Gastroesophageal sphincter (tissue), 4 donors: ENCODE data around the gene C10orf105. TPM values are rescaled to one million over a fixed set of nuclear protein-coding genes. Genes with fewer than 3 reads are reported as not detected.

Experiments used
- ATAC-seq: fragments of 150-250 bp; one replicate; pipeline ENCODE4 v1.9.1; 2016; ENCODE audit warnings: mild to moderate bottlenecking, moderate library complexity
- H3K27ac ChIP-seq, 4 donors: fragments of 200-600 bp; sonication (generic) in 3 of 4; 1 replicate in 3 of 4; 2 replicates in 1 of 4; pipeline ENCODE4 v1.5.1; 2016 to 2019
- H3K27me3 ChIP-seq: fragments of 200-600 bp; sonication (generic); one replicate; pipeline ENCODE4 v1.5.1; 2019
- H3K36me3 ChIP-seq, 2 donors: fragments of 200-600 bp; sonication (generic); one replicate each; pipeline ENCODE4 v1.5.1; 2019; ENCODE audit warnings: control low read depth in 1 of 2
- H3K4me1 ChIP-seq, 3 donors: fragments of 200-600 bp; sonication (generic); 1 replicate in 2 of 3; 2 replicates in 1 of 3; pipeline ENCODE4 v1.5.1; 2016 to 2019; ENCODE audit warnings: control low read depth in 2 of 3
- H3K4me3 ChIP-seq, 2 donors: fragments of 200-600 bp; sonication (generic); one replicate each; pipeline ENCODE4 v1.5.1; 2019; ENCODE audit warnings: mild to moderate bottlenecking in 1 of 2, moderate library complexity in 1 of 2
- H3K9me3 ChIP-seq, 3 donors: fragments of 200-600 bp; sonication (generic); one replicate each; pipeline ENCODE4 v1.5.1; 2017 to 2019; ENCODE audit warnings: control low read depth in 2 of 3
- EP300 ChIP-seq: sonication (generic); formaldehyde crosslinking; IDR thresholded peaks from one replicate; pipeline ENCODE4 v1.6.1; 2017; ENCODE audit warnings: antibody characterized with exemption, mild to moderate bottlenecking
- POLR2A ChIP-seq, 2 donors: fragments of 450-650 bp; IDR thresholded peaks; one replicate each; pipeline ENCODE4 v1.6.1; 2017; ENCODE audit warnings: antibody characterized with exemption in 2 of 2, mild to moderate bottlenecking in 2 of 2, moderate library complexity in 1 of 2
- POLR2AphosphoS5 ChIP-seq: sonication (generic); formaldehyde crosslinking; IDR thresholded peaks from one replicate; pipeline ENCODE4 v1.6.1; 2017; ENCODE audit warnings: antibody characterized with exemption
- WGBS, 2 donors: methylation state at CpG; one replicate each; pipeline ENCODE4 v1.1.5; 2018; ENCODE audit warnings: low coverage in 1 of 2; 5-methylcytosine and 5-hydroxymethylcytosine counted together
- total RNA-seq, 4 donors: library from RNA; depleted of rRNA; stranded (reverse); fragments of >200 nt; gene quantifications; one replicate each; pipeline ENCODE4 v1.1.0, GENCODE V29; 2016
- TF ChIP-seq, protein P1 (sequence below), 4 experiments: fragments of 200-600 bp in 2 of 4; fragments of 450-650 bp in 2 of 4; sonication (generic) in 1 of 4; IDR thresholded peaks; one replicate each; pipeline ENCODE4 v1.5.1; 2017 to 2019; ENCODE audit warnings: antibody characterized with exemption in 4 of 4, mild to moderate bottlenecking in 2 of 4, moderate library complexity in 2 of 4

C10orf105 gene, protein sequence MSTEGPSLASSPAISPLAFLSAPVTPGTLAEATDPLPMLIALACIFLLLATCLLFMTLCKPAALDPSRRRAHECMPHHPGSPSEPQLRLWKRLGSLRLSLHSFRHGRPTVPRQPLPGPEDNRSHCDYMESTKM
- under 1 TPM in 1 of 4 donors, not detected in 3; 0.13 TPM for total RNA-seq

DNA sequence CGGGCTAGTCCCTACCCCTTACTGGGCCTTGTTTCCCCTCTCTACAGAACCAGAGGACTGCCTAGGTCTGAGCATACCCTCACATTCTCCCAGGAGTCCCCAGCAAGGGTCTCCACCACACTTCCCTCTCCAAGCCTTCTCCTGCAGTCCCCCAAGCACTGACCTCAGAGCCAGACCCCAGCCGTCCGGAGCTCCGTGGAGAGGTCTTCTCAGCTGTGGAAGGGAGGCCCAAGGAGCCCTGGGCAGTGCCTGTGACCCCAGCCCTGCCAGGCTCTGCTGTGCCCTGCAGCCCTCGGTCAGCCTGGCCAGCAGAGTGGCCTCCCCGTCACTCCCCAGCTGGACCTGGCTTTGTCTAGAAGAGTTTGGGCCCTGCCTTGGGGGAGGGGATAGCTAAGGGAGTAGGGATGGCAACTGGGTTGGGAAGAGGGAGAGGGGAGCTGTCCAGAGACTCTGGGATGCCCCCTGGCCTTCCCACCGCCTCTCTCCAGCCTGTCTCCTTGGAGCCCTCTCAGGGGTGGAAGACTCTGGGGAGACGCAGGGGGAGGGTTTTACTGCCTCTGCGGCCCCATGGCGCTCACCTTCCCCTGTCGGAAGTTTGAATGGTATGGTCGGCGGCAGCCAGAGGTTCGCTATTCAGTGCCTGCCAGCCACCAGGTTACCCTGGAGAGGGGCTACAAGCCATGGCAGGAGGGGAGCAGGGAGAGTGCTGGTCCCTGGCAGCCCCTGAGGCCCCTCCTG lies at the start of gene C10orf105:
C10orf105 (minus strand) TSS at position 315 of the 738 bp plus-strand sequence. CDS start 3,441 bp downstream, outside the sequence.
- no peaks in the 10 kb centered on the region for H3K36me3 ChIP-seq
- peak within 1 kb of the TSS in 3 of 4 donors; percentile 52 to 67 (median 65) for H3K27ac ChIP-seq
- H3K4me1 ChIP-seq, result peaks cover 0 to 52% (median 41%) of the 10 kb centered on the region in 3 donors
- H3K27me3 ChIP-seq, result no peaks in the 10 kb centered on the region
- no peaks in the 10 kb centered on the region for H3K9me3 ChIP-seq
- TF ChIP-seq POLR2AphosphoS5 (no peak), POLR2A (IDR thresholded peaks at IDR 0.05) (no peak), EP300 (no peak)
- TF ChIP-seq, protein P1, sequence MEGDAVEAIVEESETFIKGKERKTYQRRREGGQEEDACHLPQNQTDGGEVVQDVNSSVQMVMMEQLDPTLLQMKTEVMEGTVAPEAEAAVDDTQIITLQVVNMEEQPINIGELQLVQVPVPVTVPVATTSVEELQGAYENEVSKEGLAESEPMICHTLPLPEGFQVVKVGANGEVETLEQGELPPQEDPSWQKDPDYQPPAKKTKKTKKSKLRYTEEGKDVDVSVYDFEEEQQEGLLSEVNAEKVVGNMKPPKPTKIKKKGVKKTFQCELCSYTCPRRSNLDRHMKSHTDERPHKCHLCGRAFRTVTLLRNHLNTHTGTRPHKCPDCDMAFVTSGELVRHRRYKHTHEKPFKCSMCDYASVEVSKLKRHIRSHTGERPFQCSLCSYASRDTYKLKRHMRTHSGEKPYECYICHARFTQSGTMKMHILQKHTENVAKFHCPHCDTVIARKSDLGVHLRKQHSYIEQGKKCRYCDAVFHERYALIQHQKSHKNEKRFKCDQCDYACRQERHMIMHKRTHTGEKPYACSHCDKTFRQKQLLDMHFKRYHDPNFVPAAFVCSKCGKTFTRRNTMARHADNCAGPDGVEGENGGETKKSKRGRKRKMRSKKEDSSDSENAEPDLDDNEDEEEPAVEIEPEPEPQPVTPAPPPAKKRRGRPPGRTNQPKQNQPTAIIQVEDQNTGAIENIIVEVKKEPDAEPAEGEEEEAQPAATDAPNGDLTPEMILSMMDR (IDR thresholded peaks at IDR 0.05), result no peak
- no peak for ATAC-seq
- no peak within 1 kb of the TSS for H3K4me3 ChIP-seq
- WGBS, 2 donors, result no CpG with 5 or more reads among the region's 14 CpGs

DNA sequence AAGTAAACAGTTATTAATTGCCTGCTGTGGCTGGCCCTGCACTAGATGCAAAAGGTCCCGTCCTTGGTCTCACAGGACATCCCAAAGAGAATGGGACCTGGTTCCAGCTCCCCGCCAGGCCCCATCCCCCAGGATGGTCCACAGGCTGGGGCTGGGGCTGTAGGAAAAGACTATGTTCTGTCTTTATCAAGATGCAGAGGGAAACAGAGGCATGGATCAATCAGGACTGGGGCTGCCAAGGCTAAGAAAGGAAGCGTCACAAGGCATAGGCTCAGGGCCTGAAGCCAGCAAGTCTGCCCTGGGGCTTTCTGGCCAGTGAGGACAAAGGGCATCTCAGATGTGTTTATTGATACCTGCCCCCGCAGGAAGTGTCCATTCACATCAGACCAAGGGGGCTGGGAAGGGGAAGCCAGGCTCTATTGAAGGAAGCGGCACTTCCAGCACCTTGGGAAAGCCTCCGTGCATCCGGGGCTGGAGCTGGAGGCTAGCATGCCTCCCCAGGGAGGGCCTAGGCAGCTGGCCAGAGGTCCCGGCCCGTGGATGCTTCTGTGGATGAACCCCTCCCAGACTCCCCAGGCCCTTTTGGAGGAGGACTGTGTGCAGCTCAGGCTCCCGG lies 48.0 kb upstream of the C10orf105 start:
- TF ChIP-seq POLR2AphosphoS5 (no peak), EP300 (no peak), POLR2A (IDR thresholded peaks at IDR 0.05) (no peak)
- TF ChIP-seq, protein P1 (IDR thresholded peaks at IDR 0.05), result no peak
- no peaks in the 10 kb centered on the region for H3K9me3 ChIP-seq
- H3K27me3 ChIP-seq, result no peaks in the 10 kb centered on the region
- ATAC-seq, result no peak
- peak overlapping the region; percentile 62 to 95 (median 92) for H3K27ac ChIP-seq
- peaks cover 0 to 10% of the 10 kb centered on the region in 2 donors for H3K36me3 ChIP-seq
- peak overlapping the region in 1 of 2 donors; percentile 9 for H3K4me3 ChIP-seq
- H3K4me1 ChIP-seq, result peaks cover 13 to 100% (median 82%) of the 10 kb centered on the region in 3 donors
- WGBS, 2 donors, result 17 to 30% methylated on average over 1 to 2 of the region's 10 CpGs

DNA sequence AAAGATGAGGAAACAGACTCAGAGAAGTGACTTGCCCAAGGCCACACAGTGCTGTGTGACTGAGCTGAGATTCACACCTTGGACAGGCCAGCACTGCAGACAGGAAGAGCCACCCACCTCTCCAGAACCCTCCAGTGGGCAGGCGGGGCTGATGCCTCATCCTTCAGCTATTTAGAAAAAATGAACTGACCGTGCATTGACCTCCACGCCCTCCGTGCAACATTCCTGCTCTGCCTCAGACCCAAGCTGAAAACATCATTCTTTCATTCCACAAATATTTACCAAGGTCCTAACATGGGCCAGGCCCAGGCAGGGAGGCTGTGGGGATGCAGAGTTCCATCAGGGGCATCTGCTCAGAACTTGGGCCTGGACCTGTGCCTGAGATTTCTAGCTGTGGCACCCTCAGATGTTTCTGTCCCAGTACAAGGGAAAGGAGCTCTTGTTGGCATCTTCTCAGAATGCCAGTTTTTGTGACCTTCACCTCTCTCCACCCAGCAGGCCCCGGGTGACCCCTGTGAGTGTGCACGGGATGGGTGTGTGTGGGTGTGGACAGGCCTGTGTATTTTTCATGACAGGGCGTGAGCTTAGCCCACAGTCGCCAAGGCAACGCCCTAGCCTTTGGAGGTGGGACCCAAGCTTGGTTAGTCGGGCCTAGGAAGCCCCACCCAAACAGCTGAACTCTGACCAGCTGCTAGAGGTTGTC lies 47.3 kb upstream of the C10orf105 start:
- TF ChIP-seq POLR2AphosphoS5 (peak; percentile 86), POLR2A (IDR thresholded peaks at IDR 0.05) (no peak), EP300 (no peak)
- TF ChIP-seq, protein P1 (IDR thresholded peaks at IDR 0.05), result no peak
- Histone ChIP-seq H3K4me1 (peaks cover 12 to 100% (median 88%) of the 10 kb centered on the region in 3 donors), H3K4me3 (no peak overlapping the region), H3K27me3 (no peaks in the 10 kb centered on the region), H3K36me3 (peaks cover 0 to 16% of the 10 kb centered on the region in 2 donors), H3K27ac (peak overlapping the region; percentile 62 to 95 (median 92)), H3K9me3 (no peaks in the 10 kb centered on the region)
- WGBS, 2 donors, result 19 to 23% methylated on average over 3 to 4 of the region's 10 CpGs
- peak; percentile 76 for ATAC-seq

DNA sequence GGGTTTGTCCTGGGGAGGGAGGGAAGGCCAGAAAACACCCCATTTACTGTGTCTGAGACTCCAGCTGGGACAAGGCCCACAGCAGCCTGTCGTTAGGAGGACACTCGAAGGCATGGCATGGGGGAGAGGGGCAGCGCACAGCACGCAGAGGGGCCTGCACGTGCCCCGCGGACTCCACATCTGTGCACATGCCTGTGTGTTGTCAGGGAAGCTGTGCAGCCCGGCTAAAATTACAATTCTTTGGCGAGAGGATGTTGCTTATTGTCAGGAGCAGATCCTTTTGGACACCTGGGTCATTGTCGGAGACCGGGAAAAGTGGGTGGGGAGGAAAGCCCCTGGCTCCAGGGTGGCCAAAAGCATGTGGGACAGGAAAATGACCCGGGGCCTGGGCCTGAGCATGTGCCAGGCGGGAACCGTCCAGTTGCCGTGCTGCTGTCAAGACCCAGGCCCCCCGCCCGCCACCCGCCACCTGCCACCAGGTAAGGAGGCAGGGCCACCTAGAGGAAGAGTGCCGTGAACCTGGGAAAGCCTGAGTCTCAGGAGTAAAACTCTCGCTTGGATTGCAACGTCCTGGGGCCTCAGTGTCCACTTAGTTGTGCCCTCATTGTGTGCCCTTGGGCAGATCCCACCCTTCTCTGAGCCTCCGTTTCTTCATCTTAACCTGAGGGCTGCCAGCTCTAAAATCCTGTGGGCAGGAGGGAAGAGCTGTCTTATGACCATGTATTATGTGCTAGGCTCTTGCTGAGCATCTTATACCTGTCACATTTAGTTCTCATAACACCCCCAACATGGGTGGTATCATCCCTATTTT lies 46.5 kb upstream of the C10orf105 start:
- ATAC-seq, result no peak
- Histone ChIP-seq H3K36me3 (peaks cover 0 to 24% of the 10 kb centered on the region in 2 donors), H3K27ac (peak overlapping the region; percentile 45 to 95 (median 92)), H3K27me3 (no peaks in the 10 kb centered on the region), H3K4me1 (peaks cover 10 to 100% (median 82%) of the 10 kb centered on the region in 3 donors), H3K9me3 (no peaks in the 10 kb centered on the region), H3K4me3 (no peak overlapping the region)
- TF ChIP-seq, protein P1 (IDR thresholded peaks at IDR 0.05), result no peak
- no peak for TF ChIP-seq POLR2A (IDR thresholded peaks at IDR 0.05)
- no peak for TF ChIP-seq POLR2AphosphoS5
- no peak for TF ChIP-seq EP300
- WGBS, 2 donors, result 0 to 77% methylated on average over 1 to 7 of the region's 22 CpGs
